ENCODE measurements around the gene ATP6V0E2.
"Not testable (repeated sequence)": the region's sequence is repeated elsewhere in the genome, so short reads cannot be mapped to it uniquely, and the experiment has no call there.

The ATP6V0E2 gene

DNA sequence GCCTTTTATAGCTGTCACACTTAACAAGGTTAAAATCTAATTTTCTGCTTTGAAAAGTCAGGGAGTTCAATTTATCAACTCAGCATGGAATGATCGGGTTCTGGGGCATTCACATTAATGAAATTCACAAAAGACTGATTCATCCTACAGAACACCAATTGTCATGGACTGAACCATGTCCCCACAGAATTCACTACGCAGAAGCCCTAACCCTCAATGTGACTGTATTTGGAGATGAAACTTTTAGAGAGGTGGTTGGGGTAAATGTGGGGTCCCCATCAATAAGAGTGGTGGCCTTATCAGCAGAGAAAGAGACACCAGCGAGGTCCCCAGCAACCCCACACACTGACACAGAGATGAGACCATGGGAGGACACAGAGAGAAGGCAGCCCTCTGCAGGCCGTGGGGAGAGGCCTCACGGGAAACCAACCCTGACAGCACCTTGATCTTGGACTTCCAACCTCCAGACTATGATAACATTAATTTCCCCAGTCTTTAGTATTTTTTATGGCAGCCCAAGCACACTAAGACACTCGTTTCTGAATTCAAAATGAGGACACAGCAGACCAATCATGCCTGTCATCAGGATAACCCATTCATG lies 34.1 kb downstream of the ATP6V0E2 start:
- H3K4me3 ChIP-seq (ENCODE audit: low read depth, low read length); H3K27me3 ChIP-seq (replicated peaks); in situ Hi-C loops (cut with HindIII; ENCODE audit: low pct_ligation_motif_present, low sequenced_read_pairs); H3K27ac ChIP-seq; H3K36me3 ChIP-seq (replicated peaks); DNase-seq: not testable (repeated sequence)

DNA sequence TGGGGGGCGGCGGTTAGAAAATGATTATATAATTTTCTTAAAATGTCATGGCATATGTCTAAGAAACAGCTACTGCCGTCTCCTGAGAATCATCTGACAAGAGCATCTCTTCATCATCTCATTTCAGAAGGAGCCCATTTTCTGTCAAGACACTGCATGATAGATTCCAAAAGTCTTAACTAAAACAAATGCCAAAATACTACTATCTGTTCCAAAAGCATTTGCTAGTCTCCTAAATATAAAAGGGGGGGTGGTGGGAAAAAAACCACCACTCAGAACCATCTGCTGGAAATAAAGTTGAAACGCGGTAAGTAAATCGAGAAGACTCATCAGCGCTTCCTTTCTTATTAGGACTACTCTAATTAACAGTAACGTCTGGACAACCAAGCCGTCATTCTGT lies 36.5 kb downstream of the ATP6V0E2 start:
- DNase-seq; H3K4me3 ChIP-seq (ENCODE audit: low read depth, low read length); H3K27me3 ChIP-seq (replicated peaks); H3K36me3 ChIP-seq (replicated peaks); H3K27ac ChIP-seq; in situ Hi-C loops (cut with HindIII; ENCODE audit: low pct_ligation_motif_present, low sequenced_read_pairs): not testable (repeated sequence)

DNA sequence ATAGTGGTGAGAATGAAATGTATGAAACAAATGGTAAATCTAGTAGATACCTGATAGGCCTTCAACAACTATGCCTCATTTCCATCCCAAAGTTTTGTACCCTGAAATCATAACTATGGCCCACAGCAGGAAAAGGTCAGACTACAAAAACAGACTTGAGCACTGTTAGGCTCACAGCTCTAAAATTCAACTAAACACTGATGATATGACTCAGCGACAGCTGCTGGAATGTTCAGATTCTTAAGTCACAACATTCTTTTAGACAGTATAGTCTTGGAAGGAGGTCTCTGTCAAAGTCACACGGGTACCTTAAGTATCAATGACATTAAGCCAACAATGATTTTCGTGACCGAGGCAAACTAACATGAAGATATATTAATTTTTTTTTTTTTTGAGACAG lies 38.4 kb downstream of the ATP6V0E2 start:
- H3K4me3 ChIP-seq (ENCODE audit: low read depth, low read length); in situ Hi-C loops (cut with HindIII; ENCODE audit: low pct_ligation_motif_present, low sequenced_read_pairs); H3K27ac ChIP-seq; H3K27me3 ChIP-seq (replicated peaks); H3K36me3 ChIP-seq (replicated peaks): not testable (repeated sequence)
- DNase-seq, result peak; percentile 58

DNA sequence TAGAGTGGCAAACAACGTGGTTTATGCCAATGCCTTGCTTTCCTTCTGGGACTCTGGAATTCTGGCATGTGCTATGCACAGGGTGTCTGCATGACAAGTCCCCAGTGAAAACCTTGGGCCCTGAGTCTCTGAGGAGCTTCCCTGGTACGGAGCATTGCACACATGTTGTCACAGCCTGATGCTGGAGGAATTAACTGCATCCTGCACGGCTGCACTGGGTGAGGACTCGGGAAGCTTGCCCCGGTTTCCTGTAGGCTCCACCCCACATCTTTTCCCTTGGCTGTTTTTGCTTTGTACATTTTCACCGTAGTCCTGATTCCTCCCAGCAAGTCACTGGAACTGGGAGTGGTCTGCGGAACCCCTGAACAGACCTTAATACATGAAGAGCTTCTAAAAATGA lies 52.6 kb downstream of the ATP6V0E2 start:
- DNase-seq; in situ Hi-C loops (cut with HindIII; ENCODE audit: low pct_ligation_motif_present, low sequenced_read_pairs); H3K27me3 ChIP-seq (replicated peaks): not testable (repeated sequence)

More for the DNA sequence above, 52.6 kb downstream of the ATP6V0E2 start:
- H3K4me3 ChIP-seq (ENCODE audit: low read depth, low read length); H3K27ac ChIP-seq; H3K36me3 ChIP-seq (replicated peaks): not testable (repeated sequence)

All from brain microvascular endothelial cell (primary cell).